Central memory CD4-positive, alpha-beta T cell (primary cell): Measurements from ENCODE around the gene GLUL.
"Not testable (repeated sequence)": the region's sequence is repeated elsewhere in the genome, so short reads cannot be mapped to it uniquely, and the experiment has no call there.

ENCODE experiments used
- DNase-seq: peaks from one replicate; pipeline ENCODE4 v3.0.0; 2022

Gene GLUL

DNA sequence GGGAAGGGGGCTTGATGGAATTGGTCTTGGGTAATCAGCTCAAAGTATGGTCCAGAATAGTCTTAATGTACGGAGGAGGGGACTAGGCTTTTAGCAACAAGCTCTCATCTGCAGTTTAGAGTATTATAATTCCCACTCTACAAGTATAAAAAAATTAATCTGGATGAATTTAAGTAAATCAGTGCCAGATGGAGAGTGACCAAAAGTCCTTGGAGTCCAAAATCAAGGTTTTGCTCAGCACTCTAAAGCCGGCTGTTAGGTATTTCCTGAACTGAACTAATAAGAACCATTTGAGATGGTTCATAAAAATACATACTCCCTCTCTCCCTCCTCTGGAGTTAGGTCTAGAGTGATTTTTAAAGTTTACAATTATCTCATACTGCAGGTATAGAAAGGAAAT lies 23.7 kb downstream of the GLUL start:
- no peak for DNase-seq

DNA sequence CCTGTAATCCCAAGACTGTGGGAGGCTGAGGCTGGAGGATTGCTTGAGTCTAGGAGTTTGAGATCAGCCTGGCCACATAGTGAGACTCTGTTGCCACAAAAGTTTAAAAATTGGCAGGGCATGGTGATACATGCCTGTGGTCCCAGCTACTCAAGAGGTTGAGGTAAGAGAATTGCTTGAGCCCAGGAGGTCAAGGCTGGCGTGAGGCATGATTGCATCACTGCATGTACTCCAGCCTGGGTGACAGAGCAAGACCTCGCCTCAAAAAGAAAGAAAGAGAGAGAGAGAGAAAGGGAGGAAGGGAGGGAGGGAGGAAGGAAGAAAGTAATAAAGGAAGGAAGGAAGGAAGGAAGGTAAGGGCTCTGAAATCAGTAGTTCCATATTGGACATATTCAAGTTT lies 25.0 kb downstream of the GLUL start:
- no peak for DNase-seq

DNA sequence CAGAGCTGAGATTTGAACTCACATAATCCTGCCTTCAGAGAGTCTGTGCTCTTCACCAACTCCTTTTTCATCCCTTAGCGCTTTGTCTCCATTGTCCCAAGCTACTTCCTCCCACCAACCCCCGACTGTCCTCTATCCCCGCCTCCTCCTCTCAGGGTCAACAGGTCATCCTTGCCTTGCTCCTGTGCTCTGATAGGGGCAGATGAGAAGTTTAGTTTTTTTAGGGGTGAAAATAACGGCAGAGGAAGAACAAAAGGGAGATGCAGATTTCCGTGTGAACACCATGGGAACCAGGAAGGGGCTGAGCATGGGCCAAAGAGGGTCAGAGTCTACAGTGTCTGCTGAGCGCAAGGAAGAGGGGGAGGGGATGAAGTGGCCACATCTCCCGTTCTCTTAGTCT lies 31.9 kb downstream of the GLUL start:
- no peak for DNase-seq

DNA sequence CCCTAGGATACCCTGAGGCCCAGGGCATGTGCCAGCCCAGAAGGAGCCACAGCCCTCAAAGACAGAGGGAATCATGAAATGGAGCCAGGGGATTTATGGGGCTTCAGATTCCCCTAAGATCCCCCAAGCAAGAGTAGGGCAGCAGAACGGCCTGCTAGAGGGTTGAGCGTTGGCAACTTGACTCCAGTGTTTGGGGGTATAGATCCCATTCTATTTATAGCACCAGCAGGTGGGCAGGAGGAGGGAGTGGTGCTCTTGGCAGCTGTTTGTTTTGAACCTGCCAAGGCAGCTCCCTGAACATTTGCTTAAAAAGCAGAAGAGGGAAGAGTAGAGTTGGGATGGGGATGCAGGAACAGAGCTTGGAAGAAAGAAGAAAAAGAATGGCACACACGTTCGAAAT lies 33.7 kb downstream of the GLUL start:
- DNase-seq: no peak

DNA sequence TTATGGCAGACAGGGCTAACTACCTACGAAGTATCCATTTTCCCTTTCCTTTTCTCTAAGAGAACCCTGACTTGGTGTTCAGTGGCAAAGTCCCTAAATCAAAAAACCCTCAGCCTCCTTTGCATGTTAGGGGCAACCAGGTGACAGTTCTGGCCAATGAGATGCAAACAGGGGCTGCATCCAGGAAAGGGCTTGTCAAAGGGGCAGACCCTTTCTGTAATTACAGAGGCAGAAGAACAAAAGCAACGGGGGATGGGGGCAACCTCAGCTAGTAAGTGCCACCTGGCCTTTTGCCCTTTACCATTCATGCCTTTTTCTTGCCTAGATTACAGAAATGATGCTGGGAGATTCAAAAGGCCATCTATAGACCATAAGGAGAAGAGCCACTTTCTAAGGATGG lies 34.4 kb downstream of the GLUL start:
- no peak for DNase-seq

GRCh38 chr1:182355723-182356098 lies 35.9 kb downstream of the GLUL start:
- no peak for DNase-seq

- no peak for DNase-seq
Observed at GRCh38 chr1:182351790-182352364, 39.7 kb downstream of the GLUL start.

GRCh38 chr1:182350839-182351238 lies 40.8 kb downstream of the GLUL start:
- no peak for DNase-seq

- DNase-seq: no peak
Observed at GRCh38 chr1:182348961-182349747, 42.4 kb downstream of the GLUL start.

DNA sequence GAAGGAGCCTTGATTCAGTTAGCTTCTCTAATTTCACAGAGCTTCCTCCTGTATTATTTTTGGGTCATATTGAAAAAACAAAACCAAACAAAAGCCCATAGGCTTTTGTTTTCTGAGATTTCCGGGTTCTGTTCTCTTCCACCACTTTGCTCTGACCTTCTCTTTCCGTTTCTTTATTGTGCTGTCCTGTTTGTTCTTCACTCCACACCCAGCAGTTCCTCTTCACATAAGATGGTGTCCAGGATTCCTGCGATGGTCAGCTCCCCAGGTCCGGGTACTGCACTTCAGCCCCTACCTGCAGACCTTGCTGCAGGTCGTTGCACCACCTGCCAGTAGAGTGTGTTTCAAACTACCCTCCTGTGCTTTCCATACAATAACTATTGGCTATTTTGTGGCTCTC lies 44.6 kb downstream of the GLUL start:
- no peak for DNase-seq

- DNase-seq: no peak
Observed at GRCh38 chr1:182340233-182341058, 51.1 kb downstream of the GLUL start.

DNA sequence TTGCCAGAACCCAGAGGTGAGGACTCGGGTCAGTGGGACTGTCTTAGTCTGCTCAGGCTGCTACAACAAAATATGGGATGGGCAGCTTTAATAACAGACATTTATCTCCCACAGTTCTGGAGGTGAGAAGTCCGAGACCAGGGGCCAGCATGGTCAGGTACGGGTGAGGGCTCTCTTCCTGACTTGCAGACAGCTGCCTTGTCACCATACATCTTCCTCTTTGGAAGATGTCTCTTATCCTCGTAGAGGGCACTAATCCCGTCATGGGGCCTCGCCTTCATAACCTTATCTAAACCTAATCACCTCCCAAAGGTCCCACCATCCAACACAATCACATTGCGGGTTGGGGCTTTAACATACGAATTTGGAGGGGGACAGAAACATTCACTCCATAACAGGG lies 51.9 kb downstream of the GLUL start:
- DNase-seq: no peak

DNA sequence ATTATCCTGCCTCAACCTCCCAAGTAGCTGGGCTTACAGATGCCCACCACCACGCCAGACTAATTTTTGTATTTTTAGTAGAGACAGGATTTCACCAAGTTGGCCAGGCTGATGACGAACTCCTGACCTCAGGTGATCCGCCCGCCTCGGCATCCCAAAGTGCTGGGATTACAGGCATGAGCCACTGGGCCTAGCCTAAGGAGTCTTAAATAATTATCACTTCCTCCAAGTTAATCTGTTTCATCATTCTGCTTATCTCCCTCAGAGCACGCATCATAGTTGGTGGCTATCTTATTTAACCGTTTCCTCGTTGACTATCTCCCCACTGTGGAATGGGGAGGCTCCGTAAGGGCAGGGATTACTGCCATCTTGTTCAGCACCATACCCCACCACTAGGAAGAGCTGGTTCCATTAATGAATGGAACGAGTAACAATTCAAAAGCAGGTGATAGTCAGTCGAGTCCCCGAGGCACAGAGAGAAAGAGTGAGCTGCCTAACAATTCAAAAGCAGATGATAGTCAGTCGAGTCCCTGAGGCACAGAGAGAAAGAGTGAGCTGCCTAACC lies 52.7 kb downstream of the GLUL start:
- DNase-seq: no peak

DNA sequence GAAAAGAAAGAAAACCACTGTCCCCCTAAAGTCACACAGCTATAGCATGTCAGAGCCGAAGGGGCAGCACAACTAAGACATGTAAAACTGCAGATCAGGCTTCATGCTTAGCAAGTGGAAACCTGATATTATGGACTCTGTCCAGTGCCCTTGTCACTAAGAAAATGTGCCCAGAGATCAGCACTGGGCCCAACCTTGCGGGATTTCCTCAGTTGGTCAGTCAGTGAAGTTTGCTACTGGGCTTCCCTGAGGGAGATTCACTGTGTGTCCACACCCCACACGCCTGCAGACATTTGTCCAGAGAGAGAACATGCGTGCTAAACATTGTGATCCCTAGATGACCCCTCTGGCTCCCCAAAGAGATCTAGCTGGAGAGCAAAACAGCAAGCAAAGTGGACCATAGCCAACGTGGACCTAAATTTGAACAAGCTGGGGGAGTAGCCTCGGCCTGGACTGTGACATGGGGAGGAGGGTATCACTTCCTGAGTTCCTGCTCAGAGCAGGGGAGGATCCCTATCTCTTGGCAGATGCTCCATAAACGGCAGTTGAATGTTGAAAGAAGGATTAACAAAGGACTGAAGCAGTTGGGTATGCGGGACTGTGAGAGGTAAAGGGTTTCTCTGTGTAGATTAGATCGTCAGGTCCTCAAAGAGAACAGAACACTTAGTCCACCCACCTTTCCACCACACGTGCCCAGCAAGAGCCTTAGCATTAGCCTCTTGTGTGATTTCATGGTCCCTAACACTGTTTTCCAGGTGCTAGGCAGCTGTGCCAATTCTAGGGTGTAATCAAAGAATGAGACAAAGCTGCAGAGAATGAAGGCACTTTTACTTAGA lies 53.6 kb downstream of the GLUL start:
- DNase-seq: no peak

DNA sequence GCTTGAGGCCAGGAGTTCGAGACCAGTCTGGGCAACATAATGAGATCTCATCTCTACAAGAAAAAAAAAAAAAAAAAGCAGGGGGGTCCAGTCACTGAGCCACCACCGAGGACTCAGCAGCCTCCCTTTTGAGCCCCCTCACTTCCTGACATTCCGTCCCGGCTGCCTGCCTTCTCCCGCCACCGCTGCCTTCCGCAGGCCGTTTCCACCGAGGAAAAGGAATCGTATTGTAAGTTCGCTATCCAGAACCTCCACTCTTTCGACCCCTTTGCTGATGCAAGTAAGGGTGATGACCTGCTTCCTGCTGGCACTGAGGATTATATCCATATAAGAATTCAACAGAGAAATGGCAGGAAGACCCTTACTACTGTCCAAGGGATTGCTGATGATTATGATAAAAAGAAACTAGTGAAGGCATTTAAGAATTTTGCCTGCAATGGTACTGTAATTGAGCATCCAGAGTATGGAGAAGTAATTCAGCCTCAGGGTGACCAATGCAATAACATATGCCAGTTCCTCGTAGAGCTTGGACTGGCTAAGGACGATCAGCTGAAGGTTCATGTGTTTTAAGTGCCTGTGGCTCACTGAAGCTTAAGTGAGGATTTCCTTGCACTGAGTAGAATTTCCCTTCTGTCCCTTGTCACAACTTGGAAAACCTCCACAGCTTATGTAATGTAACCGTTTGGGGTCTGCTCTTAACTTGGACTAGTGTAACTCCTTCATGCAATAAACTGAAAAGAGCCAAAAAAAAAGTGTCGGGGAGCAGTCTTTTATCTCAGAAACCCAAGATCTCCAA lies 55.6 kb downstream of the GLUL start:
- no peak for DNase-seq

DNA sequence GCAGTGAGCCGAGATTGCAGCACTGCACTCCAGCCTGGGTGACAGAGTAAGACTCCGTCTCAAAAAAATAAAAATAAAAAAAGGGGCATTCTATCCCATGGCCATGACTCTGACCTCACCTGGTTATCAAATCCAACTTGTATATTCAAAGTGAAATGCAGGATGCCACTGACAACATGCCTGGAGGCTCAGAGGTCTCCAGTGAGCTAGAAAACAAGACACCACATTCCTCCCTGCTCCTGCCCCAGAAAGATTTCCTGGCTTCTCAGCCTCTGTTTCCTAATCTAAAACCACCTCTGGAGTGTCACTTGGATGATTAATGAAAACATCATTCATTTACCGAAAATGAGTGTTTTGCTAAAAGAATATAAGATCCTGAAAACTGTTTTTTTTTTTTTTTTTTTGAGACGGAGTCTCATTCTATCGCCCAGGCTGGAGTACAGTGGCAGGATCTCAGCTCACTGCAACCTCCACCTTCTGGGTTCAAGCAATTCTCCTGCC lies 58.5 kb downstream of the GLUL start:
- not testable (repeated sequence) for DNase-seq

- DNase-seq: no peak
Observed at GRCh38 chr1:182332261-182333060, 59.1 kb downstream of the GLUL start.
